Posterior vena cava (tissue), 2 donors: ENCODE data around the gene MXRA8. TPM values are rescaled to one million over a fixed set of nuclear protein-coding genes. Genes with fewer than 3 reads are reported as not detected.
A peak's percentile ranks its signal among the peaks of the same experiment; 100 is the strongest.
"Not testable (repeated sequence)": the region's sequence is repeated elsewhere in the genome, so short reads cannot be mapped to it uniquely, and the experiment has no call there.

Experiments
- DNase-seq: peaks from one replicate; pipeline ENCODE4 v3.0.0-alpha.2; 2020; ENCODE audit warnings: low spot score
- intact Hi-C, 2 donors: fragments of 100-400 bp; cut with DNase I; formaldehyde crosslinking; loops; one replicate each; pipeline versions ENCODE4 v1.14.1 to v1.14.2; 2022 to 2023
- total RNA-seq, 2 donors: library from RNA; stranded (reverse); fragmentation: NEBNext Ultra II Directional; extraction: Animal tissue kit (Norgen Biotek cat#: 25700); gene quantifications; one replicate each; pipeline ENCODE4 v1.2.1, GENCODE V29; 2021
- donor health status: DM: yes; HTN: yes; CAD: no.
- donor health status: DM: yes; HTN: yes; CAD: no.

The MXRA8 gene
- total RNA-seq, 2 donors from 2014 or later: 104 to 174 TPM

GRCh38 chr1:1329304-1330210 is 28.8 kb downstream of the MXRA8 start:
- DNase-seq: no peak
- intact Hi-C loops: no loop called here

DNA sequence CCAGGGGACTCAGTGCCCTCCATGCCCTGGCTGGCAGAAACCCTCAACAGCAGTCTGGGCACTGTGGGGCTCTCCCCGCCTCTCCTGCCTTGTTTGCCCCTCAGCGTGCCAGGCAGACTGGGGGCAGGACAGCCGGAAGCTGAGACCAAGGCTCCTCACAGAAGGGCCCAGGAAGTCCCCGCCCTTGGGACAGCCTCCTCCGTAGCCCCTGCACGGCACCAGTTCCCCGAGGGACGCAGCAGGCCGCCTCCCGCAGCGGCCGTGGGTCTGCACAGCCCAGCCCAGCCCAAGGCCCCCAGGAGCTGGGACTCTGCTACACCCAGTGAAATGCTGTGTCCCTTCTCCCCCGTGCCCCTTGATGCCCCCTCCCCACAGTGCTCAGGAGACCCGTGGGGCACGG is 30.1 kb downstream of the MXRA8 start:
- intact Hi-C loops: no loop called here
- no peak for DNase-seq

GRCh38 chr1:1327291-1327690 is 31.1 kb downstream of the MXRA8 start:
- intact Hi-C loops: no loop called here
- DNase-seq: no peak

GRCh38 chr1:1326075-1326605 is 32.2 kb downstream of the MXRA8 start:
- intact Hi-C loops: no loop called here
- no peak for DNase-seq

DNA sequence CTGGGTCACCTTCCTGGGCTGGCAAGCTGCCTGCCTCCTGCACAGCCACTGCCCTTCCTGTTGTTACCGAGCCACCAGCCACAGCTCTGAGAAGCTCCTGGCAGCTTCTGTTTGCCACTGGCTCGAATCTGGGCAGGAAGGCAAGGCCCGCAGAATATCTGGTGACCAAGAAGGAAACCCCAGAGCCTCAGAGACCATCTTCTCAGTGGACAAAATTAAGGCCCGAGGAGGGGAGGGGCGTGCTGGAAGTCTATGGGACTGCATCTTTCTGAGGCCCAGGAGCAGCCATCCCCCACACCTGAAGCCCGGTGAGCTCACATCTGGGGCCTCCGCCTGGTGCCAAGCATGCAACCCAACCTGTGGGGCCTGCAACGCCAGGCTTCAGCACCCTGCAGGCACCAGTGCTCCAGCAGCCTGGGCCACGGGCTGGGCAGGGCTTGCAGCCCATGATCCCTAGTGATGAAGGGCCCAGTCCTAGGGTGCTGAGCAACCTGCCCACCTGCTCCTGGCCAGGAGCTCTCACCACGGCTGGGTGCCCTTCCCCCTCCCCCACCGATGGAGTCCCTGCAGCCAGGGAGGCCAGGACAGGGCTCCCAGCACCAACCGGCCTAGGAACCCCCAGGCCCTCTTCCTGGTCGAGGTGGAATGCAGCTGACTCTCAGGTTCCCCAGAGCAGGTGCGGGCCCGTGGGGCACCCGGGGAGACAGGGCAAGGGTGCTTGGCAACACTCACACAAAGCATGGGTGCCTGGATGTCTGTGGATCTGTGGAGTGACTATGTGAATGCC is 32.9 kb downstream of the MXRA8 start:
- intact Hi-C loops: no loop called here
- DNase-seq: no peak

GRCh38 chr1:1324524-1325287 is 33.6 kb downstream of the MXRA8 start, which contains the start of the genes CPTP and INTS11:
Gene CPTP (plus strand): TSS chr1:1324802. CDS start chr1:1326911, 2,109 bp downstream.
Gene INTS11 (minus strand): TSS chr1:1324660. CDS start chr1:1324608, 52 bp downstream.
- peak; percentile 99 for DNase-seq
- intact Hi-C loops: no loop called here

GRCh38 chr1:1324084-1324523 is 34.3 kb downstream of the MXRA8 start:
- intact Hi-C loops: no loop called here
- no peak for DNase-seq

- DNase-seq: no peak
- intact Hi-C loops: no loop called here
These were observed 35.4 kb downstream of the MXRA8 start for GRCh38 chr1:1322952-1323351.

DNA sequence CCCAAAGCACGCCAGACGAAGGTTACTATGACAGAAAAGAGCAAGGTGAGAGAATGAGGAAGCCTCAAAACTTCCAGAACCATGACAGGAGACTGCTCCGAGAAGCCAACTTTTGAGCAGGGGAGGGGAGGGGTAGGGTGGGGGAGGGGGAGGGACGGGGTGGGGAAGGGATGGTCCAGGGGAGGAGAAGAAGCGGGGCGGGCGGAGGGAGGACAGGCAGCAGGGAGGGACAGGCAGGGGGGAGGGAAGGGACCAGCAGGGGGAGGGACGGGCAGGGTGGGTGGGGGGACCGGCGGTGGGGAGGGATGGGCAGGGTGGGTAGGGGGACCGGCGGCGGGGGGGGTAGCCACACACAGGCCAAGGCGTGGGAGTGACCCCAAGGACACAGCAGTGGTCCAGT is 35.9 kb downstream of the MXRA8 start:
- intact Hi-C loops: no loop called here
- DNase-seq: no peak

DNA sequence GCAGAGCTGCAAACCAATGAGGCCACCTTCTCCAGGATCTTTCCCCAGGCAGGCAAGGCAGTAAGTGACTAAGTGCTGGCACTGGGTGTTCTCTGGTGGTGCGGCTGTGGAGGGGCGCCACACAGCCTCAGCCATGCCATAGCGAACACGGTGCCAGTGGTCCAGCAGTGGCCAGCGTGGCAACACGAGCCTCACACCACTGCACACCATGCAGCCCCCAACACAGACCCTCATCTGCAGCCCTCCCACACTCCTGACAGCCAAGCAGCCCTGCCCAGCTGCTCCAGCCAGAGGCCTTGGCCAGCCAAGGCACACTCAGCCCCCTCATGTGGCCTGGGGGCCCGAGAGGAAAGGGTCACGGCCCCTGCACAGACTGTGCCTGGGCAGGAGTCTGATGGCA is 36.9 kb downstream of the MXRA8 start:
- intact Hi-C loops: no loop called here
- DNase-seq: no peak

- intact Hi-C loops: no loop called here
- no peak for DNase-seq
These were observed 37.5 kb downstream of the MXRA8 start for GRCh38 chr1:1320666-1321448.

DNA sequence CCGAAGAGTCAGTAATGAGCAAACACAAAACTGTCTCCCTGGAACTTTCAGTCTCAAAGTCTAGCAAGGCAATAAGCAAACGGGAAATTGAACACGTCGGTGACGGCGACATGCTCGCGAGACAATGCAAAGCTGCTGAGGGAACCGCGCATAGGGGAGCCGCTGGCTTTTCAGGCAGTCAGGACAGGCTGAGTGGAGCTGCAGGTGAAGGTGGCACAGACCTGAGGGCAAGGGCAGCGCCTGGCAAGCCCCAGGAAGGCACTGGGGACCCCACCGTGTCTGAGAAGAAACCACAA is 38.8 kb downstream of the MXRA8 start:
- intact Hi-C loops: no loop called here
- no peak for DNase-seq

DNA sequence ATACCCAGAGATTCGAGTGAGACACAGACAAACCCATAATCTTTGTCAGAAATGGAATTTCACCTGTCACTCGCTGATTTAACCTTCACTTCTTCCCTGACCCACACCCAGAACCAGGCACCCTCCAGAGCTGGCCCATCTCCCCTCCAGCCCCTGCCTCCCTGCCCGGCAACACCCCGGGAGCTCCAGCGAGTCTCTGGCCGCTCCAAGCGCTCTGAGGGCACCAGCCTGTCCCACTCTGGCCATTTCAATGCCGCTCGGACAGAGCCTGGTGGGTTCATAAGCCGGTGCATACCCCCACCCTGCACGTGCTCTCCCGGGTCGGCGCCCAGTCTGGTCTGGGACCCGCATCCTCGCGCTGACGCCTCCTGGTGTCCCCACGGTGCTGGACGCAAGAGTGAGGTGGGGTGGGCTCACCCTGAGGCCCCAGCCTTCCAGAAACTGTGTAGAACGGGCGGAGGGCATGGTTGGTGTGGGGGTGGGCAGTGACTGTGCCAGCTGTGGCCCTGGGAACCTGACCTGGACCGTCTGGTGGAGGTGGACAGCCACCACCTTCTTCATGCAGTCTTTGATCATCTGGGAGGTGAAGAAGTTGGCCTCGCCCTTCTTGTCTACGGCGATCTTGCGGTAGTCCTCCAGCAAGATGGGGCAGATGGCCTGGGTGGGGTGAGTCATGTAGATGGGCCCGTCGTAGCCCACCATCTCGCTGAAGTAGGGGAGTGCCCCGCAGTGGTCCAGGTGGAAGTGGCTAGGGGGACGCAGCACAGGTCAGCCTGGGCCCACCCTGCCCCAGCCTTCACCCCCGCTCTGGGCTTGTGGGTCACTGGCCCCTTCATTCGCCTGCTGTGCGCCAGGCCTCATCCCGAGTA is 39.3 kb downstream of the MXRA8 start:
- intact Hi-C loops: no loop called here
- DNase-seq: no peak

GRCh38 chr1:1318131-1318652 is 40.2 kb downstream of the MXRA8 start:
- peak; percentile 94 for DNase-seq
- intact Hi-C loops: no loop called here

- DNase-seq: no peak
- intact Hi-C loops: no loop called here
These were observed 40.9 kb downstream of the MXRA8 start for GRCh38 chr1:1317420-1317819.

DNA sequence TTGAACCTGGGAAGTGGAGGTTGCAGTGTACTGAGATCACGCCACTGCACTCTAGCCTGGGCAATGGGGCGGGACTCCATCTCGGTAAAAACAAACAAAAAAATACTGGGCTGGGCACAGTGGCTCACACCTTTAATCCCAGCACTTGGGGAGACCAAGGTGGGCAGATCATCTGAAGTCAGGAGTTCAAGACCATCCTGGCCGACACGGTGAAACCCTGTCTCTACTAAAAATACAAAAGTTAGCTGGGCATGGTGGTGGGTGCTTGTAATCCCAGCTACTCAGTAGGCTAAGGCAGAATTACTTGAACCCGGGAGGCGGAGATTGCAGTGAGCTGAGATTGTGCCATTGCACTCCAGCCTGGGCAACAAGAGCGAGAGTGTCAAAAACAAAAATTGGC is 42.2 kb downstream of the MXRA8 start:
- intact Hi-C loops: not testable (repeated sequence)

DNA sequence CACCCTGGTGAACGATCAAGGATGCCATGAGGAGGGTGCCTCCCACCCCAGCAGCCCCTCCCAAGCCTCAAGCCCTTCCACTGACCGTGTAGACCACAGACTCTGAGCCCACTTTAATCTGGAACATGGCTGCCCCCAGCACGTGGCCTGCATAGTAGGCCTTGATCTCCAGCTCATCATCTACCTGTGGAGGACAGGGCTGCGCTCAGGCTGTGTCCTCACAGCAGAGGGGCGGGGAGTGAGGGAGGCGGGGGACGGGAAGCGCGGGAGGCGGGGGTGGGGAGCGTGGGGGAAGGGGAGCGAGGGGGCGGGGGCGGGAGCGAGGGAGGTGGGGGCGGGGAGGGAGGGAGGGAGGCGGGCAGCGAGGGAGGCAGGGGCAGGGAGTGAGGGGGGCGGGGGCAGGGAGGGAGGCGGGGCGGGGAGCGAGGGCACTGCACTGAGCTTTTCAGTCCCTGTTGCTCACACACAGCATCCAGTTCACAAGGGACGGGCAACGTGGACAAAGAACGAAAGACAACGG is 42.9 kb downstream of the MXRA8 start:
- intact Hi-C loops: no loop called here
- DNase-seq: no peak

More for the DNA sequence above, 42.2 kb downstream of the MXRA8 start:
- DNase-seq: not testable (repeated sequence)
